Mammary epithelial cell (primary cell): ENCODE measurements around the gene TYW1.
"Not testable (repeated sequence)": the region's sequence is repeated elsewhere in the genome, so short reads cannot be mapped to it uniquely, and the experiment has no call there.

Source experiments
- CTCF ChIP-seq, 2 donors: IDR thresholded peaks in 1 of 2; conservative IDR thresholded peaks in 1 of 2; 2 replicates each; pipeline ENCODE4 v1.5.1; 2011 to 2012; ENCODE audit warnings: inconsistent platforms in 2 of 2, low read length in 2 of 2, mild to moderate bottlenecking in 2 of 2, control low read depth in 1 of 2, low read depth in 1 of 2; ENCODE audit not compliant: insufficient read depth in 1 of 2; ENCODE audit errors: extremely low read depth in 1 of 2
- EZH2 ChIP-seq: IDR thresholded peaks from 2 replicates; pipeline ENCODE4 v1.6.1; 2012; ENCODE audit warnings: low read length, inconsistent platforms, borderline replicate concordance

DNA sequence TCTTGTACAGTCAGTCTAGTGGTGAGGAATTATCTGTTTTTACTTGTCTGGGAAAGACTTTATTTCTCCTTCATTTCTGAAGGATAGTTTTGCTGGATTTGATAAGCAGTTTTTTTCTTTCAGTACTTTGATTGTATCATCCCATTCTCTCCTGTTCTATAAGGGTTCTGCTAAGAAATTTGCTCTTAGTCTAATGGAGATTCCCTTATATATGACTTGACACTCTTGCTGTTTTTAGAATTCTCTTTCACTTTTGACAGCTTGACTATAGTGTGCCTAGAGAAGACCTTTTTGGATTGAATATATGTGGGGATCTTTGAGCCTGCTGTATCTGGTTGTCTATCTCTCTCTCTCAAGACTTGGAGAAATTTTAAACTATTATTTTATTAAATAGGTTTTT, 157.7 kb downstream of the TYW1 start:
- not testable (repeated sequence) for TF ChIP-seq EZH2; CTCF (conservative IDR thresholded peaks at IDR 0.05 in 1 of 2, IDR thresholded peaks at IDR 0.05 in 1 of 2; ENCODE audit: extremely low read depth in 1 of 2, insufficient read depth in 1 of 2, low read depth in 1 of 2, low read length in 2 of 2)
